NCI-H2081 (cell line): ENCODE results near the gene CAMSAP1.
"Not testable (repeated sequence)": the region's sequence is repeated elsewhere in the genome, so short reads cannot be mapped to it uniquely, and the experiment has no call there.

Experiments used
- DNase-seq, 2 experiments: peaks; one replicate each; lab custom pipeline; 2025; lab: John Stamatoyannopoulos, UW

The CAMSAP1 gene

GRCh38 chr9:135898634-135899407, 8.5 kb downstream of the CAMSAP1 start:
- no peak for DNase-seq

GRCh38 chr9:135896626-135897025, 10.7 kb downstream of the CAMSAP1 start:
- no peak for DNase-seq

DNA sequence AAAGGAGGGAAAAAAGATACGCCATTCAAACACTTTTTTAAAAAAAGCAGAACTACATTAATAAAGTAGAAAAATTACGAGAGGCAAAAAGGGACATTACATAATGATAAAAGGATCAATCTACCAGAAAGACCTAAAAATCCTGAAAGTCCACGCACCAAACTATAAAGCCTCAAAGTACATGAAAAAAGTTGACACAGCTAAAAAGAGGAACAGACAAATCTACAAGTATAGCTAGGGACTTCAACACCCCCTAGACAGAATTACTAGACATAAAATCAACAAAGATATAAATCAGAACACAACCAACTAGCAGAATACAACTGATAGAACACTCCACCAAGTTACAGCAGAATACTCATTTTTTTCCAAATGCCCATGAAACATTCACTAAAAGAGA, 11.1 kb downstream of the CAMSAP1 start:
- no peak for DNase-seq

DNA sequence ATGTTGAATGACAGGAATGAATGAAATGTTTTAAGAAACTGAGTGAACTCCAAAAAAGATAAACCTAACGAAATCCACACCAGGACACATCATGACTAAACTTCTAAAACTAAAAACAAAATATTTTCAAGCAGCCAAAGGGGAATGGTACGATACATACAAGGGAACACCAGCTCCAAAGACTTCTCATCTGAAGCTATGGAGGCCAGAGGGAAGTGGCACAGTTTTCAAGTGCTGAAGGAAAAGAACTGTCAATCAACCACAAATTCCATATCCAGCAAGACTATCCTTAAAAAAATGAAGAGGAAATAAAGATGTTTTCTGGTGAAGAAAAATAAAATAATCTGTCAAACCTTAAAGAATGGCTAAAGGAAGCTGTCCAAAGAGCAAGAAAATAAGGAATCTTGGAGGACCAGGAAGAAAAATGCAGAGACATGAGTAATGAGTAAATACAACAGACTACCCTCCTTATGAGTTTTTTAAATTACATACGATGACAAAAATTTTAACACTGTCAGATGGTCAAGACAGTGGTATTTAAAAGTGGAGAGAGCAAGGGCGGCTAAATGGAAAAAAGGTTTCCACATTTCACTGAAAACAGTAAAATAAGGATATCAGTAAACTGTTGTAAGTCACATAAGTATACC, 12.0 kb downstream of the CAMSAP1 start:
- no peak for DNase-seq

GRCh38 chr9:135893104-135893503, 14.2 kb downstream of the CAMSAP1 start:
- no peak for DNase-seq

GRCh38 chr9:135892327-135892726, 15.0 kb downstream of the CAMSAP1 start:
- not testable (repeated sequence) for DNase-seq

GRCh38 chr9:135891027-135891631, 16.2 kb downstream of the CAMSAP1 start:
- DNase-seq = no peak

- DNase-seq = no peak
These were observed 16.9 kb downstream of the CAMSAP1 start for GRCh38 chr9:135890190-135891026.

DNA sequence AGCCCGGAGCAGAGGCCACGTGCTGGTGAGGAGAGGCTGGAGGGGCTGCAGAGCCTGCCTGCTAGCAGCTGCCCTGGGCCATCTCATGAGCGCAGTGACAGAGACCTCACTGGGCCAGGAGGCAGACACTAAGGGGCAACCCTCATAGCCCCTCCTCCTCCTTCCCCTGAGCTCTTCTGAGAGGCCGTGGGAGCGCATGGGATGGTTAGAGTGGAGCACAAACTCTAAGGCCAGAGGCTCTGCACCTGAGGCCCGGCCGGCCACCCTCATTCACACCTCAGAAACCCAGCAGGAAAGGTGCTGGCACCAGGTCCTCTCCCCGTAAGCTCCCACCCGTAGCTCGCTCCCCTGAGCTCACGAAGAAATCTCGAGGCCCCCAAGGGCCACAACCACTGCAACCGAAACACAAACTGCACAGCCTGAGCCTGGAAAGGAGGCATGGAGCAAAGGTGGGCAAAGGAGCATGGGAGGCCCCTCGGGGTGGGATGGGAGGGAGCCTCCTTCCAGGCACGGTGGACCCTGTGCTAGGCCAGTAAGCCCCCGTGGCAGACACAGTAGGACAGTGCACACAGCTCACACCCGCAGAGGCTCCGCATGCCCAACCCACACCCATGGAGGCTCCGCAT, 17.7 kb downstream of the CAMSAP1 start:
- DNase-seq = no peak

DNA sequence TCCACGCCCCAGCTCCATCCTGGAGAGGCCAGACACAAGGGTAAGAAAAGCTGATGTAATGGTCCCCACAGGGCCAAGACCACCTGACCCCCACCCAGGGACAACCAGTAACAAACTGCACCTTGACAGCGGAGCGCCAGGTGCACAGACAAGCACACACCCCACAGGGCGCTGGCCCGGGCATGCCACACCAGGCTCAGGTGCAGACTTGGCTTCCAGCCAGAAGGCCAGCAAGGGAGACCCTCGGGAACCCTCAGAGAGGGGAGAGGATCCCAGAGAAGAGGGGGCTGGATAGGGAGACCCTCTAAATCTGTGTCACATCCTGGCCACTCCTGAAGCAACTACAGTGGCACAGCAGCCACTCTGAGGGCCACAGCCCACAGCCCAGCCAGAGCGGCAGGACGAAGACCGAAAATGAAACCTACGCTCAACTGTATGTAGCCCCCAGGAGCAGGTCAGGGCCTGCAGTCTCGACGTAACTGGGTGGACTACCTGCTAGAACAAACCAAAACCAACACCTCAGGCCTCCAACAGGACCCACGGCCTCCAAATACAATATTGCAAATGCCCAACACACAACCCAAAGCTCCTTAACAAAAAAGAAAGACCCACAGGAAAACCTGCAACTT, 18.5 kb downstream of the CAMSAP1 start:
- DNase-seq = no peak

DNA sequence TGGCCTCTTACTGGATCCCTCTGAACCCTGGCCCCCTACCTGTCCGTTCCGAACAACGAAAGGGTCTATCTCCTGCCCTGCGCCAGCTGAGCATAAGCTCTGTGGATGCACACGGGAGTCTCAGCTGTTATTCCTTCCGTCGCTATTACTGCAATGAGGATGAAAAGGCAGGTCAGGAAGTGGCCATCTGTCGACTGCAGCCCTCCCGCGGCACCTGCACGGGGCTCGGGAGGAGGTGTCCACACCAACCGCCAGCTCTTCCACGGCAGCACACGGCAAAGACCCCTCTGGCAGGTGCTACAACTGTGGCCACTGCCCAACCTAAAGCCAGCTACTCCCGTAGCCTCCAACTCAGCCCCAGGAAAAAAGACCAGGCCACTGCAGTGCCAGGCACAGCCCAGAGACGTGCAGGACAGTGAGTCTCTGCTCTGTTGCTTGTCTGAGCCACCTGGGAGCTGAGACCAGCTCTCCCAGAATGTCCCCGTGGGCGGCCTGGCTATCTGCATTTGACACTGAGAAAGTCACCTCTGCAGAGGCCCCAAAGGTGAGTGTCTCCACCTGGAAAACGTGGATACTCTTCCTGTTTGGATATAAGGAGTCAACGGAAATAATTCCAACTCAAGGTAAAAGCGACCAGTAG, 19.1 kb downstream of the CAMSAP1 start:
- DNase-seq = no peak

- DNase-seq = no peak
These were observed 19.7 kb downstream of the CAMSAP1 start for GRCh38 chr9:135887585-135888050.

GRCh38 chr9:135887021-135887507, 20.3 kb downstream of the CAMSAP1 start:
- DNase-seq = no peak

DNA sequence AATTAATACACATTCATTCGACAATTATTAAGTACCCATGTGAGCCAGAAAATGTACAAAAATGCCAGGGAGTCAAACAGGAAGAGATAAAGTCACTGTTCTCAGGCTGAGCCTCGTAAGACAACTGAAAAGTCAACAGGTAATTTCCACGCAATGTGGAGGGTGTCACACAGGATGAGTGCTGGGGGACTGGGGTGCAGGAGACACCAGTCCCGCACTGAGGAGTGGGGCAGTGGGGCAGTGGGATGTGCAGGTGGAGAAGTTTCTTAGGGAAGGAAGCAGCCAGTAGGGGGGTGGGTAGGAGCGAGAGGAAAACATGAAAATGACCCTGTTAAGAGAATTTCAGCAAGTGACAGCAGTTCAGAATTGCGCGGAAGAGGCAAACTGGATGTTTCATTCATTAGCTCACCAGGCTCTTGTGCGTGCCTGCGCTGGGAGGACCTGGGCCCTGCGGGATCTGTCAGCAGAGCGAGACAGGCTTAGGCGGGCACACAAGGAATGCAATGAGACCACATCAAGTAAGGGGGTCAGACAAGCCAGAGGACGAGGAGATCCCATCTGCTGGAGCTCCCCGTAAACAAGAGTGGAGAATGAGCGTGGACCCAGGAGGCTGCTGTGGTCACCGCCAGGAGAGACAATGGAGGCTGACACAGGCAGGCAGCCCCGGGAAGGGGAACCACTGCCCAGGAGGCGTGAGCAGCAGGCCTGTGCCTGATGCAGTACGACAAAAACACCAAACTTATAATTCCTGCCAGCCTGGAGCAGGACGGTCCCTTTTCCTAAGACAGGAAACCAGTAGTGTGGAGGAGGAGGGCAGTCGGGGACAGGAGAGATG, 21.0 kb downstream of the CAMSAP1 start:
- no peak for DNase-seq

GRCh38 chr9:135885100-135885853, 22.1 kb downstream of the CAMSAP1 start:
- no peak for DNase-seq

- no peak for DNase-seq
These were observed 22.9 kb downstream of the CAMSAP1 start for GRCh38 chr9:135884328-135885035.

- no peak for DNase-seq
These were observed 23.8 kb downstream of the CAMSAP1 start for GRCh38 chr9:135883410-135884089.

GRCh38 chr9:135882011-135882410, 25.3 kb downstream of the CAMSAP1 start:
- no peak for DNase-seq
